PC-3 (cell line): Measurements from ENCODE around the gene RAB34. TPM values are rescaled to one million over a fixed set of nuclear protein-coding genes. Genes with fewer than 3 reads are reported as not detected.

Experiments used
- ATAC-seq: fragments of 200-7000 bp; cut with Tn5 transposase; 2 replicates; pipeline ENCODE4 v1.9.1; 2020; ENCODE audit warnings: mild to moderate bottlenecking, moderate library complexity
- BruUV-seq: library from RNA; stranded (reverse); fragments of 400-500 nt; replicated peaks from 2 replicates; lab custom pipeline; 2021; lab: Mats Ljungman, UMichigan
- CTCF ChIA-PET: fragments of 300-600 bp; sonication (Branson Sonifier 250); formaldehyde crosslinking; loops from one replicate; lab custom pipeline; 2022; ENCODE audit warnings: antibody characterized with exemption; lab: Charles Lee
- POLR2A ChIA-PET: fragments of 300-600 bp; sonication (Branson Sonifier 250); formaldehyde crosslinking; loops from one replicate; lab custom pipeline; 2022; ENCODE audit warnings: antibody characterized with exemption; ENCODE audit not compliant: unreplicated experiment; lab: Charles Lee
- DNase-seq: peaks from one replicate; pipeline ENCODE4 v3.0.0-alpha.2; 2015
- H2AFZ ChIP-seq: fragments of 300-600 bp; sonication (generic); 2 replicates; pipeline ENCODE4 v1.6.0; 2016; ENCODE audit warnings: antibody characterized with exemption, low read length
- H3F3A ChIP-seq: fragments of 300-600 bp; sonication (generic); one replicate; pipeline ENCODE4 v1.6.0; 2017; ENCODE audit warnings: antibody characterized with exemption, low read length, control low read depth, mild to moderate bottlenecking; ENCODE audit not compliant: unreplicated experiment
- H3K27ac ChIP-seq: fragments of 300-600 bp; sonication (generic); 2 replicates; pipeline ENCODE4 v1.5.1; 2016; ENCODE audit warnings: mild to moderate bottlenecking, low read length
- H3K27me3 ChIP-seq: fragments of 300-600 bp; sonication (generic); 2 replicates; pipeline ENCODE4 v1.6.1; 2016; ENCODE audit warnings: low read length, mixed read lengths
- H3K36me3 ChIP-seq: fragments of 300-600 bp; sonication (generic); 2 replicates; pipeline ENCODE4 v1.6.1; 2016; ENCODE audit warnings: low read depth, mixed run types, low read length, mixed read lengths
- H3K4me1 ChIP-seq: fragments of 300-600 bp; sonication (generic); 2 replicates; pipeline ENCODE4 v1.5.1; 2016; ENCODE audit warnings: low read length; ENCODE audit not compliant: insufficient read depth
- H3K4me2 ChIP-seq: fragments of 300-600 bp; sonication (generic); 2 replicates; pipeline ENCODE4 v1.6.0; 2016; ENCODE audit warnings: low read length
- H3K4me3 ChIP-seq: fragments of 300-600 bp; sonication (generic); 2 replicates; pipeline ENCODE4 v1.5.1; 2016; ENCODE audit warnings: mild to moderate bottlenecking, low read length, mixed read lengths
- H3K79me2 ChIP-seq: fragments of 300-600 bp; sonication (generic); 2 replicates; pipeline ENCODE4 v1.6.1; 2017; ENCODE audit warnings: low read length, mixed read lengths
- H3K9ac ChIP-seq: fragments of 300-600 bp; sonication (generic); 2 replicates; pipeline ENCODE4 v1.6.0; 2016; ENCODE audit warnings: mild to moderate bottlenecking, low read length
- H3K9me2 ChIP-seq: fragments of 300-600 bp; sonication (generic); replicated peaks from 2 replicates; pipeline ENCODE4 v1.6.1; 2016; ENCODE audit warnings: mixed run types, low read length, mixed read lengths
- H3K9me3 ChIP-seq: fragments of 300-600 bp; sonication (generic); 2 replicates; pipeline ENCODE4 v1.6.1; 2016; ENCODE audit warnings: low read length, mixed read lengths
- H4K20me1 ChIP-seq: fragments of 300-600 bp; sonication (generic); 2 replicates; pipeline ENCODE4 v1.6.1; 2016; ENCODE audit warnings: low read length, mixed read lengths
- CTCF ChIP-seq: fragments of 300-600 bp; sonication (generic); conservative IDR thresholded peaks from 2 replicates; pipeline ENCODE4 v1.5.1; 2017; ENCODE audit warnings: antibody characterized with exemption, low read depth, mild to moderate bottlenecking, low read length
- EZH2 ChIP-seq: fragments of 300-600 bp; sonication (generic); IDR thresholded peaks from one replicate; pipeline ENCODE4 v1.6.1; 2017; ENCODE audit warnings: antibody characterized with exemption, mild to moderate bottlenecking, low read length; ENCODE audit not compliant: unreplicated experiment
- EZH2phosphoT487 ChIP-seq: fragments of 300-600 bp; sonication (generic); IDR thresholded peaks from 2 replicates; pipeline ENCODE4 v1.6.1; 2018; ENCODE audit warnings: mild to moderate bottlenecking, antibody characterized with exemption, low read length, borderline replicate concordance
- intact Hi-C: fragments of 100-400 bp; cut with micrococcal nuclease; formaldehyde crosslinking; loops from 2 replicates; pipeline ENCODE4 v1.9.0; 2023
- total RNA-seq: library from RNA; depleted of rRNA; stranded (reverse); fragments of >200 nt; gene quantifications from 2 replicates; pipeline ENCODE4 v1.2.3, GENCODE V29; 2014

Gene RAB34
- total RNA-seq, 1 experiment from 2014 or later, result 211 TPM

GRCh38 chr17:28758411-28759121 is 40.9 kb upstream of the RAB34 start:
- no peak for ATAC-seq
- BruUV-seq, result no TSS peak

GRCh38 chr17:28756049-28756804 is 38.6 kb upstream of the RAB34 start:
- Histone ChIP-seq H3K9me3 (no peaks in the 10 kb centered on the region), H3K36me3 (peaks cover 5% of the 10 kb centered on the region), H4K20me1 (no peaks in the 10 kb centered on the region), H3K27me3 (no peaks in the 10 kb centered on the region), H3K27ac (no peak overlapping the region), H3F3A (no peaks in the 10 kb centered on the region), H2AFZ (no peak overlapping the region), H3K4me1 (peaks cover 8% of the 10 kb centered on the region), H3K4me3 (no peak overlapping the region), H3K79me2 (no peaks in the 10 kb centered on the region), H3K4me2 (no peak overlapping the region), H3K9ac (no peak overlapping the region), H3K9me2 (no peaks in the 10 kb centered on the region)
- DNase-seq (no peak), ATAC-seq (no peak)
- TSS peak; percentile 12 for BruUV-seq
- ChIA-PET CTCF (no interaction called here), POLR2A (no interaction called here)
- intact Hi-C loops, result no loop called here
- no peak for TF ChIP-seq CTCF
- no peak for TF ChIP-seq EZH2phosphoT487
- no peak for TF ChIP-seq EZH2

More at GRCh38 chr17:28758411-28759121, 40.9 kb upstream of the RAB34 start:
- no peaks in the 10 kb centered on the region for H3K9me2 ChIP-seq
- H2AFZ ChIP-seq, result no peak overlapping the region
- H3K9ac ChIP-seq, result no peak overlapping the region
- no peaks in the 10 kb centered on the region for H3K9me3 ChIP-seq
- TF ChIP-seq CTCF, result no peak
- no peak for TF ChIP-seq EZH2
- TF ChIP-seq EZH2phosphoT487, result no peak
- no peak overlapping the region for H3K4me3 ChIP-seq
- H3K4me2 ChIP-seq, result no peak overlapping the region
- peaks cover 5% of the 10 kb centered on the region; the same call in 1 of the 2 replicates for H3K79me2 ChIP-seq
- H4K20me1 ChIP-seq, result no peaks in the 10 kb centered on the region
- no peaks in the 10 kb centered on the region for H3K27me3 ChIP-seq
- H3K4me1 ChIP-seq, result peaks cover 14% of the 10 kb centered on the region
- intact Hi-C loops, result no loop called here
- no peak overlapping the region for H3K27ac ChIP-seq
- no peak for DNase-seq
- H3K36me3 ChIP-seq, result peaks cover 10% of the 10 kb centered on the region
- ChIA-PET POLR2A (no interaction called here), CTCF (no interaction called here)
- H3F3A ChIP-seq, result no peaks in the 10 kb centered on the region

- ATAC-seq (no peak), DNase-seq (no peak)
- Histone ChIP-seq H3K27me3 (no peaks in the 10 kb centered on the region), H3K9me3 (no peaks in the 10 kb centered on the region), H3K4me2 (no peak overlapping the region), H3K36me3 (peaks cover 10% of the 10 kb centered on the region), H3F3A (no peaks in the 10 kb centered on the region), H3K9me2 (no peaks in the 10 kb centered on the region), H3K4me3 (no peak overlapping the region), H3K9ac (no peak overlapping the region), H3K27ac (no peak overlapping the region), H3K4me1 (0 out of 2 replicates have a peak, but pooled peaks cover under 1% of the 10 kb centered on the region), H3K79me2 (peaks cover 4% of the 10 kb centered on the region; the same call in 1 of the 2 replicates), H4K20me1 (peaks cover 3% of the 10 kb centered on the region; the same call in 1 of the 2 replicates), H2AFZ (no peak overlapping the region)
- TF ChIP-seq EZH2, result no peak
- no peak for TF ChIP-seq CTCF
- no peak for TF ChIP-seq EZH2phosphoT487
- BruUV-seq, result no TSS peak
- ChIA-PET CTCF (no interaction called here), POLR2A (no interaction called here)
- intact Hi-C loops, result no loop called here
These were observed 37.8 kb upstream of the RAB34 start for GRCh38 chr17:28755486-28755885.
